Right ventricle myocardium superior (tissue), 1 donor: ENCODE data around the gene FLRT1. TPM values are rescaled to one million over a fixed set of nuclear protein-coding genes. Genes with fewer than 3 reads are reported as not detected.
"Not testable (repeated sequence)": the region's sequence is repeated elsewhere in the genome, so short reads cannot be mapped to it uniquely, and the experiment has no call there.

Source experiments
- ATAC-seq: fragments of 200-7000 bp; cut with Tn5 transposase; one replicate; pipeline ENCODE4 v1.9.1; 2020; ENCODE audit warnings: mild to moderate bottlenecking; ENCODE audit not compliant: poor library complexity
- DNase-seq: peaks from one replicate; pipeline ENCODE4 v3.0.0-alpha.2; 2020
- intact Hi-C: fragments of 100-400 bp; cut with DNase I; formaldehyde crosslinking; loops from one replicate; pipeline ENCODE4 v1.11.2; 2022
- total RNA-seq: library from RNA; stranded (reverse); fragmentation: NEBNext Ultra II Directional; extraction: Animal tissue kit (Norgen Biotek cat#: 25700); gene quantifications from one replicate; pipeline ENCODE4 v1.2.1, GENCODE V29; 2021
- donor health status: DM: no; HTN: yes; CAD: no; lungs with severe emphysema.

FLRT1 gene
- total RNA-seq, 1 donor from 2014 or later, result 0.35 TPM

GRCh38 chr11:64039012-64039665 lies 3.4 kb downstream of the FLRT1 start:
- ATAC-seq (no peak), DNase-seq (no peak)
- intact Hi-C loops, result no loop called here

- DNase-seq, result no peak
- no peak for ATAC-seq
- intact Hi-C loops, result no loop called here
These were observed 5.1 kb downstream of the FLRT1 start for GRCh38 chr11:64040684-64041322.

- intact Hi-C loops, result no loop called here
- ATAC-seq (no peak), DNase-seq (no peak)
These were observed 6.1 kb downstream of the FLRT1 start for GRCh38 chr11:64041846-64042245.

- ATAC-seq, result no peak
- intact Hi-C loops, result no loop called here
These were observed 6.6 kb downstream of the FLRT1 start for GRCh38 chr11:64042301-64042700.

GRCh38 chr11:64043545-64043944 lies 7.8 kb downstream of the FLRT1 start:
- ATAC-seq (no peak), DNase-seq (no peak)
- intact Hi-C loops, result no loop called here

More at GRCh38 chr11:64042301-64042700, 6.6 kb downstream of the FLRT1 start:
- DNase-seq, result no peak

GRCh38 chr11:64044730-64045393 lies 9.1 kb downstream of the FLRT1 start:
- ATAC-seq, result no peak
- intact Hi-C loops, result no loop called here
- DNase-seq, result no peak

GRCh38 chr11:64045700-64046099 lies 10.0 kb downstream of the FLRT1 start:
- intact Hi-C loops, result no loop called here
- ATAC-seq, result no peak

GRCh38 chr11:64047373-64047772 lies 11.6 kb downstream of the FLRT1 start:
- intact Hi-C loops, ATAC-seq, DNase-seq: not testable (repeated sequence)

More at GRCh38 chr11:64045700-64046099, 10.0 kb downstream of the FLRT1 start:
- no peak for DNase-seq

GRCh38 chr11:64048042-64048854 lies 12.5 kb downstream of the FLRT1 start:
- DNase-seq (no peak), ATAC-seq (peak; percentile 18)
- intact Hi-C loops, result no loop called here

GRCh38 chr11:64049509-64049908 lies 13.8 kb downstream of the FLRT1 start:
- DNase-seq, result no peak
- ATAC-seq, result no peak
- intact Hi-C loops, result no loop called here

GRCh38 chr11:64051297-64051696 lies 15.6 kb downstream of the FLRT1 start:
- DNase-seq (no peak), ATAC-seq (no peak)
- intact Hi-C loops, result no loop called here

GRCh38 chr11:64052436-64052835 lies 16.7 kb downstream of the FLRT1 start:
- intact Hi-C loops, result no loop called here
- no peak for ATAC-seq
- DNase-seq, result no peak

GRCh38 chr11:64052938-64053622 lies 17.3 kb downstream of the FLRT1 start:
- intact Hi-C loops, result no loop called here
- DNase-seq (no peak), ATAC-seq (no peak)

- DNase-seq (no peak), ATAC-seq (no peak)
- intact Hi-C loops, result no loop called here
These were observed 18.0 kb downstream of the FLRT1 start for GRCh38 chr11:64053699-64054098.

GRCh38 chr11:64055077-64055476 lies 19.3 kb downstream of the FLRT1 start:
- DNase-seq (peak; percentile 74), ATAC-seq (peak; percentile 71)
- intact Hi-C loops, result no loop called here

- ATAC-seq, result no peak
- intact Hi-C loops, result no loop called here
- no peak for DNase-seq
These were observed 20.6 kb downstream of the FLRT1 start for GRCh38 chr11:64056213-64056785.

- DNase-seq (no peak), ATAC-seq (no peak)
- intact Hi-C loops, result no loop called here
These were observed 21.1 kb downstream of the FLRT1 start for GRCh38 chr11:64056861-64057260.

- DNase-seq (no peak), ATAC-seq (no peak)
- intact Hi-C loops, result no loop called here
These were observed 22.2 kb downstream of the FLRT1 start for GRCh38 chr11:64057890-64058289.
